Endothelial cell of umbilical vein (primary cell): ENCODE measurements around the gene TMCC3. TPM values are rescaled to one million over a fixed set of nuclear protein-coding genes. Genes with fewer than 3 reads are reported as not detected.

Experiments
- BruUV-seq: library from RNA; stranded (reverse); fragments of 400-500 nt; replicated peaks from 2 replicates; lab custom pipeline; 2021; lab: Mats Ljungman, UMichigan
- CTCF ChIA-PET: fragments of 300-600, 350-600 bp; sonication (Branson Sonifier 250); formaldehyde crosslinking; loops from one replicate; lab custom pipeline; 2021; ENCODE audit warnings: antibody characterized with exemption, inconsistent platforms; lab: Charles Lee
- POLR2A ChIA-PET: fragments of 300-600, 350-600 bp; sonication (Branson Sonifier 250); formaldehyde crosslinking; loops from one replicate; lab custom pipeline; 2021; ENCODE audit warnings: antibody characterized with exemption, inconsistent platforms; lab: Charles Lee
- DNase-seq: peaks from one replicate; pipeline ENCODE4 v3.0.0-alpha.2; 2011; ENCODE audit warnings: low read depth, low spot score
- FAIRE-seq: peaks from 2 replicates; lab custom pipeline; 2011; peaks lifted over from hg19 to GRCh38; lab: Jason Lieb, UNC
- H2AFZ ChIP-seq: 2 replicates; pipeline ENCODE4 v1.6.0; 2012; ENCODE audit warnings: low read depth, low read length, control low read depth, inconsistent platforms
- H3K27ac ChIP-seq: 2 replicates; pipeline ENCODE4 v1.5.1; 2011; ENCODE audit warnings: low read depth, mild to moderate bottlenecking, control low read depth, low read length, moderate library complexity; ENCODE audit not compliant: insufficient read depth
- H3K27me3 ChIP-seq, 2 experiments: 2 replicates each; pipeline versions ENCODE4 v1.6.0 to v1.6.1; 2011; ENCODE audit warnings: low read length in 2 of 2, mixed read lengths in 1 of 2; ENCODE audit not compliant: control insufficient read depth in 2 of 2, insufficient read depth in 2 of 2
- H3K36me3 ChIP-seq, 2 experiments: 2 replicates in 1 of 2; 3 replicates in 1 of 2; pipeline ENCODE4 v1.5.1; 2011; ENCODE audit warnings: low read length in 2 of 2, mild to moderate bottlenecking in 1 of 2, moderate library complexity in 1 of 2; ENCODE audit not compliant: control insufficient read depth in 2 of 2, insufficient read depth in 2 of 2; ENCODE audit errors: extremely low read depth in 1 of 2
- H3K4me1 ChIP-seq: 3 replicates; pipeline ENCODE4 v1.5.1; 2011; ENCODE audit warnings: mild to moderate bottlenecking, low read length; ENCODE audit not compliant: control insufficient read depth, insufficient read depth; ENCODE audit errors: extremely low read depth
- H3K4me2 ChIP-seq: 2 replicates; pipeline ENCODE4 v1.6.1; 2011; ENCODE audit warnings: low read length, control low read depth, mixed read lengths; ENCODE audit not compliant: insufficient read depth
- H3K4me3 ChIP-seq, 3 experiments: fragments of 200-600 bp in 1 of 3; sonication (generic), shearing (Covaris generic) in 1 of 3; replicated peaks in 1 of 3; 2 replicates each; pipeline ENCODE4 v1.5.1; 2011 to 2016; ENCODE audit warnings: control low read depth in 3 of 3, low read length in 3 of 3, mild to moderate bottlenecking in 2 of 3, inconsistent platforms in 1 of 3, low read depth in 1 of 3, moderate library complexity in 1 of 3; ENCODE audit not compliant: insufficient read depth in 1 of 3
- H3K79me2 ChIP-seq: 2 replicates; pipeline ENCODE4 v1.6.0; 2012; ENCODE audit warnings: low read length, inconsistent platforms; ENCODE audit not compliant: control insufficient read depth, insufficient read depth
- H3K9ac ChIP-seq: replicated peaks from 2 replicates; pipeline ENCODE3; 2011; ENCODE audit warnings: low read length, control low read depth; ENCODE audit not compliant: insufficient read depth; ENCODE audit errors: extremely low read depth
- H3K9me1 ChIP-seq: replicated peaks from 3 replicates; pipeline ENCODE4 v1.6.0; 2011; ENCODE audit warnings: mild to moderate bottlenecking, low read length; ENCODE audit not compliant: control insufficient read depth, insufficient read depth; ENCODE audit errors: extremely low read depth
- H3K9me3 ChIP-seq: replicated peaks from 2 replicates; pipeline ENCODE4 v1.5.1; 2012; ENCODE audit warnings: low read length, inconsistent platforms; ENCODE audit not compliant: control insufficient read depth, insufficient read depth
- H4K20me1 ChIP-seq: replicated peaks from 2 replicates; pipeline ENCODE3; 2011; ENCODE audit warnings: mild to moderate bottlenecking, low read length; ENCODE audit not compliant: control insufficient read depth, insufficient read depth; ENCODE audit errors: extremely low read depth
- EZH2 ChIP-seq: IDR thresholded peaks from 2 replicates; pipeline ENCODE4 v1.6.1; 2012; ENCODE audit warnings: borderline replicate concordance, low read depth, mild to moderate bottlenecking, moderate library complexity, low read length, inconsistent platforms; ENCODE audit not compliant: severe bottlenecking
- FOS ChIP-seq: IDR thresholded peaks from 2 replicates; pipeline ENCODE4 v1.6.1; 2011; ENCODE audit warnings: mild to moderate bottlenecking, low read length, moderate library complexity, borderline replicate concordance; ENCODE audit not compliant: insufficient read depth
- GATA2 ChIP-seq: IDR thresholded peaks from 2 replicates; pipeline ENCODE4 v1.7.0; 2011; ENCODE audit warnings: low read depth, mild to moderate bottlenecking, moderate library complexity, mixed read lengths, low read length; ENCODE audit not compliant: insufficient read length, insufficient read depth
- POLR2A ChIP-seq: IDR thresholded peaks from 2 replicates; pipeline ENCODE4 v1.6.1; 2012; ENCODE audit warnings: low read depth, mild to moderate bottlenecking, control low read depth, low read length
- dilution Hi-C: fragments of 300-500 bp; cut with MboI; formaldehyde crosslinking; loops from one replicate; pipeline ENCODE4 v1.15.0; 2019; ENCODE audit warnings: low sequenced_read_pairs; ENCODE audit not compliant: extremely low pct_ligation_motif_present
- intact Hi-C: fragments of 100-400 bp; cut with micrococcal nuclease; formaldehyde crosslinking; loops from one replicate; pipeline ENCODE4 v1.10.0; 2022
- polyA plus RNA-seq, 4 experiments: library from polyadenylated mRNA; depleted of rRNA in 3 of 4; stranded (reverse) in 3 of 4; unstranded in 1 of 4; fragments of >200 nt; gene quantifications; 2 replicates each; pipeline versions ENCODE4 v1.2.1 to v1.2.3, GENCODE V29; 2011 to 2012; ENCODE audit warnings: missing spikeins in 1 of 4
- total RNA-seq: library from RNA; stranded (reverse); gene quantifications from 2 replicates; pipeline ENCODE4 v1.2.3, GENCODE V29; 2021
- TF ChIP-seq, protein P1 (sequence below), 2 donors: IDR thresholded peaks; 1 replicate in 1 of 2; 2 replicates in 1 of 2; pipeline ENCODE4 v1.5.1; 2011; ENCODE audit warnings: low read length in 2 of 2, mild to moderate bottlenecking in 2 of 2, moderate library complexity in 2 of 2, control low read depth in 1 of 2, inconsistent platforms in 1 of 2, low read depth in 1 of 2; ENCODE audit not compliant: insufficient read depth in 1 of 2; ENCODE audit errors: extremely low read depth in 1 of 2
- TF ChIP-seq, protein P2 (sequence below): IDR thresholded peaks from 2 replicates; pipeline ENCODE4 v1.6.1; 2011; ENCODE audit not compliant: insufficient read depth, insufficient read length

The TMCC3 gene
- total and polyA plus RNA-seq, 2 donors (not counting 3 experiments of a cell fraction or from before 2014, with no cell fraction given), result 13.5 to 30.4 TPM

DNA sequence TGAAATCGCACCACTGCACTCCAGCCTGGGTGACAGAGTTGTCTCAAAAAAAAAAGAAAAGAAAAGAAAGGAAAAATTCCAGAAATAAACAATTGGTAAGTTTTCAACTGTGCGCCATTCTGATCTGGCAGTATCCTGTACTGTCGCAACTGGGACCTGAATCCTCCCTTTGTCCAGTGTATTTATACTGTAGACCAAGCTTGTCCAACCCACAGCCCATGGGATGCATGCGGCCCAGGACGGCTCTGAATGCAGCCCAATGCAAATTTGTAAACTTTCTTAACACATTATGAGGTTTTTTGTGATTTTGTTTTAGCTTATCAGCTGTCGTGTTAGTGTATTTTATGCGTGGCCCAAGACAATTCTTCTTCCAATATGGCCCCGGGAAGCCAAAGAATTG is 84.7 kb downstream of the TMCC3 start:
- H3K4me2 ChIP-seq, result no peak overlapping the region
- TF ChIP-seq EZH2 (no peak), POLR2A (no peak), FOS (no peak), GATA2 (no peak)
- TF ChIP-seq, protein P1, sequence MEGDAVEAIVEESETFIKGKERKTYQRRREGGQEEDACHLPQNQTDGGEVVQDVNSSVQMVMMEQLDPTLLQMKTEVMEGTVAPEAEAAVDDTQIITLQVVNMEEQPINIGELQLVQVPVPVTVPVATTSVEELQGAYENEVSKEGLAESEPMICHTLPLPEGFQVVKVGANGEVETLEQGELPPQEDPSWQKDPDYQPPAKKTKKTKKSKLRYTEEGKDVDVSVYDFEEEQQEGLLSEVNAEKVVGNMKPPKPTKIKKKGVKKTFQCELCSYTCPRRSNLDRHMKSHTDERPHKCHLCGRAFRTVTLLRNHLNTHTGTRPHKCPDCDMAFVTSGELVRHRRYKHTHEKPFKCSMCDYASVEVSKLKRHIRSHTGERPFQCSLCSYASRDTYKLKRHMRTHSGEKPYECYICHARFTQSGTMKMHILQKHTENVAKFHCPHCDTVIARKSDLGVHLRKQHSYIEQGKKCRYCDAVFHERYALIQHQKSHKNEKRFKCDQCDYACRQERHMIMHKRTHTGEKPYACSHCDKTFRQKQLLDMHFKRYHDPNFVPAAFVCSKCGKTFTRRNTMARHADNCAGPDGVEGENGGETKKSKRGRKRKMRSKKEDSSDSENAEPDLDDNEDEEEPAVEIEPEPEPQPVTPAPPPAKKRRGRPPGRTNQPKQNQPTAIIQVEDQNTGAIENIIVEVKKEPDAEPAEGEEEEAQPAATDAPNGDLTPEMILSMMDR (IDR thresholded peaks at IDR 0.05; ENCODE audit: extremely low read depth in 1 of 2, insufficient read depth in 1 of 2, low read depth in 1 of 2, low read length in 2 of 2), result no peak
- TF ChIP-seq, protein P2, sequence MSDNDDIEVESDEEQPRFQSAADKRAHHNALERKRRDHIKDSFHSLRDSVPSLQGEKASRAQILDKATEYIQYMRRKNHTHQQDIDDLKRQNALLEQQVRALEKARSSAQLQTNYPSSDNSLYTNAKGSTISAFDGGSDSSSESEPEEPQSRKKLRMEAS, result no peak
- H3K9me3 ChIP-seq, result no peaks in the 10 kb centered on the region
- FAIRE-seq, result no peak
- H3K9ac ChIP-seq, result no peak overlapping the region
- no peak for DNase-seq
- H4K20me1 ChIP-seq, result no peaks in the 10 kb centered on the region
- peaks cover 3 to 5% of the 10 kb centered on the region in 2 experiments for H3K36me3 ChIP-seq
- ChIA-PET POLR2A (no interaction called here), CTCF (no interaction called here)
- H3K4me1 ChIP-seq, result peaks cover 23% of the 10 kb centered on the region
- H3K4me3 ChIP-seq, result no peak overlapping the region
- H3K79me2 ChIP-seq, result peaks cover 2% of the 10 kb centered on the region
- intact Hi-C loops (no loop called here), dilution Hi-C loops (no loop called here)
- no peak overlapping the region for H3K27ac ChIP-seq
- H3K27me3 ChIP-seq, result no peaks in the 10 kb centered on the region
- BruUV-seq, result no TSS peak
- no peaks in the 10 kb centered on the region for H3K9me1 ChIP-seq
- no peak overlapping the region for H2AFZ ChIP-seq
